Measurements from ENCODE around the gene RIPPLY3. TPM values are rescaled to one million over a fixed set of nuclear protein-coding genes. Genes with fewer than 3 reads are reported as not detected.

RIPPLY3 gene
- total RNA-seq, 6 experiments from 2014 or later: 0.12 to 0.18 (median 0.17) TPM; not detected in 3

- ATAC-seq (no peak), DNase-seq (no peak)
- H3K36me3 ChIP-seq: peaks cover 0 to 8% (median 2%) of the 10 kb centered on the region in 4 donors
- intact Hi-C loops (cut with DNase I): no loop called here
- H3K4me3 ChIP-seq: no peak overlapping the region
- H3K27me3 ChIP-seq: no peaks in the 10 kb centered on the region
- 95% methylated on average over 5 of the region's 9 CpGs for WGBS (ENCODE audit: insufficient coverage, low coverage, low lambda C conversion rate, missing lambda C conversion rate)
- no peaks in the 10 kb centered on the region for H3K9me3 ChIP-seq
- no peaks in the 10 kb centered on the region for H3K4me1 ChIP-seq
- H3K27ac ChIP-seq: no peak overlapping the region
- TF ChIP-seq POLR2A (IDR thresholded peaks at IDR 0.05) (no peak), CTCF (IDR thresholded peaks at IDR 0.05) (no peak)
These were observed 59.2 kb downstream of the RIPPLY3 start for GRCh38 chr21:37065561-37066177.

Small RNA genes lying within 50 kb of the gene (small RNA-seq; reads per million reads assigned to genes)
- gene RF00019: 0 reads per million in 2 experiments
- 0 reads per million in 2 experiments for gene RNU6-696P

Other genes starting within 250 kb of the RIPPLY3 start
- 10 to 100 TPM; 12.6 to 19.1 (median 16.0) TPM for gene HLCS, start 40.0 kb upstream of the RIPPLY3 start, total RNA-seq
- gene PIGP, start 66.4 kb downstream of the RIPPLY3 start, total RNA-seq: 10 to 100 TPM; 11.3 to 19.0 (median 17.3) TPM
- 10 to 100 TPM; 46.7 to 68.7 (median 54.2) TPM for gene TTC3, start 66.6 kb downstream of the RIPPLY3 start, total RNA-seq